Mesodermal cell (in vitro differentiated cells): ENCODE measurements around the gene ZDHHC18.
A peak's percentile ranks its signal among the peaks of the same experiment; 100 is the strongest.
"Not testable (repeated sequence)": the region's sequence is repeated elsewhere in the genome, so short reads cannot be mapped to it uniquely, and the experiment has no call there.

Experiments
- H3K27ac ChIP-seq: 2 replicates; pipeline ENCODE4 v1.7.0; 2013; ENCODE audit warnings: mild to moderate bottlenecking, low read depth, low read length, moderate library complexity; ENCODE audit not compliant: severe bottlenecking
- H3K36me3 ChIP-seq: 2 replicates; pipeline ENCODE4 v1.7.1; 2013; ENCODE audit warnings: mild to moderate bottlenecking, low read length, moderate library complexity; ENCODE audit not compliant: control insufficient read depth, insufficient read depth
- H3K4me1 ChIP-seq: one replicate; pipeline ENCODE4 v1.7.1; 2013; ENCODE audit warnings: mild to moderate bottlenecking, low read length; ENCODE audit not compliant: insufficient read depth, control insufficient read depth, poor library complexity, severe bottlenecking
- H3K4me3 ChIP-seq: 2 replicates; pipeline ENCODE4 v1.7.0; 2013; ENCODE audit warnings: low read length, control low read depth, mild to moderate bottlenecking; ENCODE audit not compliant: insufficient read depth, poor library complexity, severe bottlenecking; ENCODE audit errors: extremely low read depth
- H3K9me3 ChIP-seq: 2 replicates; pipeline ENCODE4 v1.7.1; 2013; ENCODE audit warnings: mild to moderate bottlenecking, low read length, moderate library complexity; ENCODE audit not compliant: control insufficient read depth
- WGBS, 2 experiments: methylation state at CpG; one replicate each; pipeline ENCODE4 v1.1.5; 2013; ENCODE audit warnings: missing lambda C conversion rate in 2 of 2; ENCODE audit not compliant: insufficient coverage in 2 of 2; 5-methylcytosine and 5-hydroxymethylcytosine counted together

The ZDHHC18 gene

DNA sequence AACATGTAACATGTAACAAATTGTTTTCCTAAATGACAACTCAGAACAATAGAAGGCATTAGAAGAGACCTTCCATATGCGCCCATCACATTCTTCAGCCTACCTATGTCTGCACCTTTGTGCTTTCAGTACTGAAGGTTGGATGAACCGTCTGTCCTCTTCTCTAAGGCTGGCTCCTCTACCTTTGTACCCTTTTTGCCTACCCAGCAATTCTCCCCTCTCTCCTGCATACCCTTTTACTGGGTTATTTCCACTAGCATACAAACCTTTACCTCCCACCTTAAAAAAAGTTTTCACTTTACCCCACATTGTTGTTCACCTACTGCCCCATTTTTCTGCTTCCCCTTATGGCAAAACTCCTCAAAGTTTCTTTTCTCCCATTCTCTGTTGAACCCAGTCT, 33.6 kb upstream of the ZDHHC18 start:
- H3K36me3 ChIP-seq = peaks cover 22% of the 10 kb centered on the region
- H3K9me3 ChIP-seq = no peaks in the 10 kb centered on the region
- H3K4me1 ChIP-seq = peaks cover 11% of the 10 kb centered on the region
- no peak overlapping the region for H3K27ac ChIP-seq
- no peak overlapping the region for H3K4me3 ChIP-seq
- WGBS, 2 experiments = 94 to 100% methylated on average over 2 of the region's 2 CpGs

DNA sequence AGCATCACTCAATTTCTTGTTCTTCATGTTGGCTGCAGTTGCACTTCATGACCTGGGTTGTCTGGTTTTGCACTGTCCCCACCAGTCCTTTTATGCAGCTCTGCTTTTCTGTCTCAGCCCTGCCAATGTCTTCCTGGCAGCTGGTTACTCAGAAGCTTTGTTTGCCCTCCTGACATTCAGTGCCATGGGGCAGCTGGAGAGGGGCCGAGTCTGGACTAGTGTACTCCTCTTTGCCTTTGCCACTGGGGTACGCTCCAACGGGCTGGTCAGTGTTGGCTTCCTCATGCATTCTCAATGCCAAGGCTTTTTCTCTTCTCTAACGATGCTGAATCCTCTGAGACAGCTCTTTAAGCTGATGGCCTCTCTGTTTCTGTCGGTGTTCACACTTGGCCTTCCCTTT, 32.1 kb upstream of the ZDHHC18 start:
- Histone ChIP-seq H3K4me3 (no peak overlapping the region), H3K9me3 (no peaks in the 10 kb centered on the region), H3K27ac (no peak overlapping the region), H3K4me1 (peaks cover 9% of the 10 kb centered on the region), H3K36me3 (peaks cover 22% of the 10 kb centered on the region)
- 95 to 100% methylated on average over 5 of the region's 5 CpGs for WGBS, 2 experiments

- H3K4me1 ChIP-seq = peaks cover 20% of the 10 kb centered on the region
- no peak overlapping the region for H3K4me3 ChIP-seq
- no peaks in the 10 kb centered on the region for H3K9me3 ChIP-seq
- peaks cover 22% of the 10 kb centered on the region for H3K36me3 ChIP-seq
- 92 to 93% methylated on average over 2 of the region's 2 CpGs for WGBS, 2 experiments
- no peak overlapping the region for H3K27ac ChIP-seq
Measured at GRCh38 chr1:26797627-26798026, 28.9 kb upstream of the ZDHHC18 start.

DNA sequence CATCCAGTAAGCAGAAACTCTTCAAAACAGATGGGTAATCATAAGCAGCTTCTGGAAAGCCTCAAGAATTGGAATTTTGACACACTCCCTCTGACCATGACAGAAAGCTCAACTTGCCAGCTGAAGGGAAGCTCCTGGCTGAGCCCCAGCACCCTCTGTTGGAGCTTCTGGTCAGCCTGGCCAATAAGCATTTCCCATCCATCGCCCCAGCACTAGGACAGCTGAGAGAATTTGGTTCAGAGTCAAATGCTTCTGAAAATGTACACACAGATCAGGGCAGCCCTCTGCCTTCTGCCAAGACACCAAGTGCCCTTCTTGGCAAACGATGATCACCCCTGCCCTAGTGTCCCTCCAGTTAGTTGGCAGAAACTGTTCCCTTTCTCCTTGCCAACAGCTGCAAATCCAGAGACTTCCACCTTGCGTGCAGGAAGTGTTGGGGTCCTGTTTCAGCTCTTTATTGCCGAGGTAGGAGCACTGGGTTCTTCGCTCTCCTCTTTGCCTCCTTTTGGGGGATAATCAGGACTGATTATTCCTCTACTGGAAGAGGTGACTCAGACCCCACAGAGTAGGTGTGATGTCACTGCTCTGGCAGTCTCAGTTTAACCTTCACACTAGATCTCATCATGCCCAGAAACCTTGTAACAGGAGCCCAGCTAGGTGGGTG, 26.9 kb upstream of the ZDHHC18 start:
- H3K4me3 ChIP-seq = no peak overlapping the region
- 78 to 79% methylated on average over 2 to 4 of the region's 5 CpGs for WGBS, 2 experiments
- peak overlapping the region; percentile 81 for H3K27ac ChIP-seq
- peaks cover 20% of the 10 kb centered on the region for H3K4me1 ChIP-seq
- peaks cover 18% of the 10 kb centered on the region for H3K36me3 ChIP-seq
- H3K9me3 ChIP-seq = no peaks in the 10 kb centered on the region

DNA sequence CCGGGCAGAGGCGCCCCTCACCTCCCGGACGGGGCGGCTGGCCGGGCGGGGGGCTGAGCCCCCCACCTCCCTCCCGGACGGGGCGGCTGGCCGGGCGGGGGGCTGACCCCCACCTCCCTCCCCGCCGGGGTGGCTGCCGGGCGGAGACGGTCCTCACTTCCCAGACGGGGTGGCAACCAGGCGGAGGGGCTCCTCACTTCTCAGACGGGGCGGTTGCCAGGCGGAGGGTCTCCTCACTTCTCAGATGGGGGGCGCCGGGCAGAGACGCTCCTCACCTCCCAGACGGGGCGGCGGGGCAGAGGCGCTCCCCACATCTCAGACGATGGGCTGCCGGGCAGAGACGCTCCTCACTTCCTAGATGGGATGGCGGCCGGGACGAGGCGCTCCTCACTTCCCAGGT, 22.6 kb upstream of the ZDHHC18 start:
- not testable (repeated sequence) for H3K4me3 ChIP-seq, H3K9me3 ChIP-seq, H3K27ac ChIP-seq, H3K36me3 ChIP-seq
- H3K4me1 ChIP-seq = peaks cover 18% of the 10 kb centered on the region
- 97 to 100% methylated on average over 14 to 20 of the region's 36 CpGs for WGBS, 2 experiments

DNA sequence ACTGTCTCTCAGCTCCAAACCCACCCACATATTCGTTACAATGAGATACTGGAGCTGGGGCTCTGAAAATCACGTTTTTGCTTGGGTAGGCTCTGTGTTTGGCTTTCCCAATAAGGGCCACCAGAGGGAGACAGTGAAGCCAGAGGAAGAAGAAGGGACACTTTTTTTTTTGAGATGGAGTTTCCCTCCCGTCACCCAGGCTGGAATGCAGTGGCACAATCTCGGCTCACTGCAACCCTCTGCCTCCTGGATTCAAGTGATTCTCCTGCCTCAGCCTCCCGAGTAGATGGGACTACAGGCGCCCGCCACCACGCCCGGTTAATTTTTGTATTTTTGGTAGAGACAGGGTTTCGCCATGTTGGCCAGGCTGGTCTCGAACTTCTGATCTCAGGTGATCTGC, 16.4 kb upstream of the ZDHHC18 start:
- WGBS, 2 experiments = 79 to 86% methylated on average over 7 to 8 of the region's 11 CpGs
- H3K27ac ChIP-seq, H3K9me3 ChIP-seq, H3K4me1 ChIP-seq, H3K4me3 ChIP-seq, H3K36me3 ChIP-seq: not testable (repeated sequence)

GRCh38 chr1:26811057-26811456, 15.4 kb upstream of the ZDHHC18 start:
- WGBS, 2 experiments = 74 to 88% methylated on average over 3 of the region's 4 CpGs
- no peaks in the 10 kb centered on the region for H3K9me3 ChIP-seq
- no peak overlapping the region for H3K4me3 ChIP-seq
- no peak overlapping the region for H3K27ac ChIP-seq
- H3K36me3 ChIP-seq = no peaks in the 10 kb centered on the region
- H3K4me1 ChIP-seq = no peaks in the 10 kb centered on the region

- Histone ChIP-seq H3K4me3 (no peak overlapping the region), H3K4me1 (no peaks in the 10 kb centered on the region), H3K27ac (no peak overlapping the region), H3K9me3 (no peaks in the 10 kb centered on the region), H3K36me3 (no peaks in the 10 kb centered on the region)
Measured at GRCh38 chr1:26811708-26812107, 14.8 kb upstream of the ZDHHC18 start.

GRCh38 chr1:26814377-26814776, 12.1 kb upstream of the ZDHHC18 start:
- WGBS, 2 experiments = 100% methylated on average over 1 of the region's 2 CpGs; no CpG with 5 or more reads in 1 of the 2 experiments
- Histone ChIP-seq H3K27ac (no peak overlapping the region), H3K4me1 (no peaks in the 10 kb centered on the region), H3K36me3 (no peaks in the 10 kb centered on the region), H3K9me3 (no peaks in the 10 kb centered on the region), H3K4me3 (no peak overlapping the region)

GRCh38 chr1:26814893-26815292, 11.6 kb upstream of the ZDHHC18 start:
- H3K27ac ChIP-seq = no peak overlapping the region
- H3K36me3 ChIP-seq = no peaks in the 10 kb centered on the region
- 95 to 100% methylated on average over 3 of the region's 3 CpGs for WGBS, 2 experiments
- no peaks in the 10 kb centered on the region for H3K4me1 ChIP-seq
- no peak overlapping the region for H3K4me3 ChIP-seq
- no peaks in the 10 kb centered on the region for H3K9me3 ChIP-seq

- 90 to 96% methylated on average over 3 to 4 of the region's 4 CpGs for WGBS, 2 experiments
Measured at GRCh38 chr1:26820784-26821269, 5.7 kb upstream of the ZDHHC18 start.

More at GRCh38 chr1:26820784-26821269, 5.7 kb upstream of the ZDHHC18 start:
- no peak overlapping the region for H3K27ac ChIP-seq
- no peaks in the 10 kb centered on the region for H3K36me3 ChIP-seq
- H3K4me3 ChIP-seq = no peak overlapping the region
- H3K4me1 ChIP-seq = peaks cover 11% of the 10 kb centered on the region
- no peaks in the 10 kb centered on the region for H3K9me3 ChIP-seq
